HG02623 (cell line): ENCODE results near the gene MED20.
A peak's percentile ranks its signal among the peaks of the same experiment; 100 is the strongest.

Experiments
- ATAC-seq: cut with Tn5 transposase; IDR thresholded peaks from one replicate; pipeline ENCODE4 v1.9.1; 2021; ENCODE audit warnings: moderate library complexity; ENCODE audit not compliant: unreplicated experiment

Gene MED20

GRCh38 chr6:41914869-41915530 lies 5.9 kb downstream of the MED20 start:
- no peak for ATAC-seq

GRCh38 chr6:41914343-41914742 lies 6.6 kb downstream of the MED20 start:
- no peak for ATAC-seq

- no peak for ATAC-seq
Observed at GRCh38 chr6:41909727-41910126, 11.2 kb downstream of the MED20 start.

GRCh38 chr6:41901882-41902519 lies 18.9 kb downstream of the MED20 start:
- no peak for ATAC-seq

- ATAC-seq = no peak
Observed at GRCh38 chr6:41900861-41901260, 20.1 kb downstream of the MED20 start.

GRCh38 chr6:41896281-41896680 lies 24.7 kb downstream of the MED20 start:
- no peak for ATAC-seq

GRCh38 chr6:41895300-41896233 lies 25.4 kb downstream of the MED20 start, which contains the start of gene USP49:
Gene USP49, minus strand, starts transcription at chr6:41895375. Its CDS starts 88,392 bp downstream, at chr6:41806983.
- ATAC-seq = peak; percentile 81

- ATAC-seq = peak; percentile 24
Observed at GRCh38 chr6:41894366-41895299, 26.3 kb downstream of the MED20 start.

GRCh38 chr6:41892921-41893564 lies 27.9 kb downstream of the MED20 start:
- ATAC-seq = no peak

- no peak for ATAC-seq
Observed at GRCh38 chr6:41887331-41887751, 33.6 kb downstream of the MED20 start.

- no peak for ATAC-seq
Observed at GRCh38 chr6:41885930-41886329, 35.0 kb downstream of the MED20 start.

- no peak for ATAC-seq
Observed at GRCh38 chr6:41884957-41885356, 36.0 kb downstream of the MED20 start.

- no peak for ATAC-seq
Observed at GRCh38 chr6:41881506-41881905, 39.4 kb downstream of the MED20 start.

- ATAC-seq = no peak
Observed at GRCh38 chr6:41878961-41879405, 42.0 kb downstream of the MED20 start.

GRCh38 chr6:41878246-41878645 lies 42.7 kb downstream of the MED20 start:
- ATAC-seq = no peak

GRCh38 chr6:41877051-41877680 lies 43.8 kb downstream of the MED20 start:
- ATAC-seq = no peak

- no peak for ATAC-seq
Observed at GRCh38 chr6:41874741-41875140, 46.2 kb downstream of the MED20 start.

- ATAC-seq = no peak
Observed at GRCh38 chr6:41872147-41872546, 48.8 kb downstream of the MED20 start.

- no peak for ATAC-seq
Observed at GRCh38 chr6:41871691-41872090, 49.2 kb downstream of the MED20 start.
